HCT116 (cell line): Measurements from ENCODE around the gene NUDT22. TPM values are rescaled to one million over a fixed set of nuclear protein-coding genes. Genes with fewer than 3 reads are reported as not detected.
A peak's percentile ranks its signal among the peaks of the same experiment; 100 is the strongest.

Experiments
- ATAC-seq: fragments of 200-7000 bp; cut with Tn5 transposase; 2 replicates; pipeline ENCODE4 v1.9.1; 2020; ENCODE audit warnings: mild to moderate bottlenecking, moderate library complexity
- BruUV-seq: library from RNA; stranded (reverse); fragments of 400-500 nt; replicated peaks from 2 replicates; lab custom pipeline; 2021; lab: Mats Ljungman, UMichigan
- CTCF ChIA-PET: fragments of 300-600 bp; sonication (Branson Sonifier 250); formaldehyde crosslinking; loops from one replicate; lab custom pipeline; 2021; ENCODE audit warnings: antibody characterized with exemption; lab: Charles Lee
- POLR2A ChIA-PET: fragments of 300-600, 350-600 bp; sonication (Branson Sonifier 250); formaldehyde crosslinking; loops from one replicate; lab custom pipeline; 2021; ENCODE audit warnings: antibody characterized with exemption; lab: Charles Lee
- RAD21 ChIA-PET, 2 experiments: fragments of 300-600 bp; sonication (Branson Sonifier 250); formaldehyde crosslinking; loops; one replicate each; lab custom pipeline; 2023; ENCODE audit warnings: low total read pairs in 2 of 2; ENCODE audit not compliant: uncharacterized antibody in 2 of 2, unreplicated experiment in 2 of 2, low non-redundant PET in 1 of 2; lab: Charles Lee
- DNase-seq: peaks from one replicate; pipeline ENCODE4 v3.0.0-alpha.2; 2010; ENCODE audit warnings: low read depth, low spot score
- H2AFZ ChIP-seq: fragments of 200-600 bp; shearing (Covaris generic), sonication (generic); 2 replicates; pipeline ENCODE4 v1.6.1; 2017; ENCODE audit warnings: low read depth, mixed run types, mixed read lengths, antibody characterized with exemption, low read length; ENCODE audit not compliant: poor library complexity, severe bottlenecking
- H3K27ac ChIP-seq: 2 replicates; pipeline ENCODE4 v1.5.1; 2012; ENCODE audit warnings: low read depth, low read length
- H3K27me3 ChIP-seq: fragments of 200-600 bp; sonication (generic); 2 replicates; pipeline ENCODE4 v1.6.1; 2016; ENCODE audit warnings: mixed run types, low read length, mixed read lengths; ENCODE audit not compliant: insufficient read depth
- H3K36me3 ChIP-seq, 2 experiments: fragments of 200-500 bp in 1 of 2; fragments of 200-600 bp in 1 of 2; sonication (Bioruptor generic) in 1 of 2; sonication (generic) in 1 of 2; 2 replicates each; pipeline versions ENCODE4 v1.5.1 to v1.6.1; 2014 to 2016; ENCODE audit warnings: low read length in 2 of 2, inconsistent platforms in 1 of 2, mixed read lengths in 1 of 2, mixed run types in 1 of 2; ENCODE audit not compliant: insufficient read depth in 2 of 2, control insufficient read depth in 1 of 2
- H3K4me1 ChIP-seq, 2 experiments: fragments of 200-600 bp in 1 of 2; sonication (generic) in 1 of 2; 2 replicates each; pipeline versions ENCODE4 v1.5.1 to v1.6.1; 2012 to 2017; ENCODE audit warnings: low read length in 2 of 2, inconsistent platforms in 1 of 2, mild to moderate bottlenecking in 1 of 2, mixed read lengths in 1 of 2, mixed run types in 1 of 2, moderate library complexity in 1 of 2; ENCODE audit not compliant: insufficient read depth in 2 of 2, control insufficient read depth in 1 of 2
- H3K4me2 ChIP-seq: fragments of 200-600 bp; sonication (generic); 2 replicates; pipeline ENCODE4 v1.6.1; 2017; ENCODE audit warnings: mixed run types, low read length, mixed read lengths
- H3K4me3 ChIP-seq, 2 experiments: fragments of 200-600 bp in 1 of 2; sonication (generic) in 1 of 2; replicated peaks in 1 of 2; 2 replicates each; pipeline ENCODE4 v1.5.1; 2011 to 2016; ENCODE audit warnings: low read length in 2 of 2, control low read depth in 1 of 2, low read depth in 1 of 2, mild to moderate bottlenecking in 1 of 2, mixed read lengths in 1 of 2, mixed run types in 1 of 2
- H3K79me2 ChIP-seq: fragments of 200-600 bp; sonication (generic); 2 replicates; pipeline ENCODE4 v1.6.1; 2017; ENCODE audit warnings: mild to moderate bottlenecking, mixed run types, low read length, moderate library complexity, mixed read lengths; ENCODE audit not compliant: insufficient read depth
- H3K9ac ChIP-seq: fragments of 200-600 bp; sonication (generic); 2 replicates; pipeline ENCODE4 v1.6.1; 2016; ENCODE audit warnings: low read length, mixed read lengths
- H3K9me2 ChIP-seq: fragments of 200-600 bp; sonication (generic), shearing (Covaris generic); 2 replicates; pipeline ENCODE4 v1.6.1; 2017; ENCODE audit warnings: mixed run types, mild to moderate bottlenecking, moderate library complexity; ENCODE audit not compliant: insufficient read depth
- H3K9me3 ChIP-seq, 2 experiments: fragments of 200-500 bp in 1 of 2; fragments of 200-600 bp in 1 of 2; sonication (Bioruptor generic) in 1 of 2; sonication (generic) in 1 of 2; 2 replicates each; pipeline ENCODE4 v1.6.1; 2014 to 2017; ENCODE audit warnings: low read length in 2 of 2, mixed read lengths in 2 of 2, inconsistent platforms in 1 of 2, low read depth in 1 of 2, mild to moderate bottlenecking in 1 of 2, mixed run types in 1 of 2, moderate library complexity in 1 of 2; ENCODE audit not compliant: control insufficient read depth in 1 of 2, insufficient read depth in 1 of 2
- H4K20me1 ChIP-seq: fragments of 200-600 bp; sonication (generic), shearing (Covaris generic); 2 replicates; pipeline ENCODE4 v1.6.1; 2017; ENCODE audit warnings: mixed run types, mild to moderate bottlenecking, moderate library complexity; ENCODE audit not compliant: insufficient read depth
- CBX3 ChIP-seq: IDR thresholded peaks from 2 replicates; pipeline ENCODE4 v1.6.1; 2012; ENCODE audit warnings: low read depth
- ELF1 ChIP-seq: IDR thresholded peaks from 2 replicates; pipeline ENCODE4 v1.6.1; 2012; ENCODE audit warnings: low read depth, borderline replicate concordance
- EZH2 ChIP-seq: fragments of 200-600 bp; sonication (generic); IDR thresholded peaks from 2 replicates; pipeline ENCODE4 v1.6.1; 2017; ENCODE audit warnings: antibody characterized with exemption, mixed run types
- EZH2phosphoT487 ChIP-seq: fragments of 200-600 bp; IDR thresholded peaks from 2 replicates; pipeline ENCODE4 v1.6.1; 2018; ENCODE audit warnings: antibody characterized with exemption, borderline replicate concordance
- POLR2A ChIP-seq: IDR thresholded peaks from 2 replicates; pipeline ENCODE4 v1.7.0; 2011; ENCODE audit warnings: borderline replicate concordance; ENCODE audit not compliant: insufficient read depth, insufficient read length; ENCODE audit errors: extremely low read depth
- POLR2AphosphoS5 ChIP-seq: IDR thresholded peaks from 2 replicates; pipeline ENCODE4 v1.6.1; 2011; ENCODE audit warnings: mild to moderate bottlenecking, low read depth, low read length, moderate library complexity
- SIN3A ChIP-seq: IDR thresholded peaks from 2 replicates; pipeline ENCODE4 v1.6.1; 2012; ENCODE audit warnings: low read depth
- SP1 ChIP-seq: IDR thresholded peaks from 2 replicates; pipeline ENCODE4 v1.6.1; 2012; ENCODE audit warnings: low read depth
- TCF7L2 ChIP-seq: IDR thresholded peaks from 2 replicates; pipeline ENCODE4 v1.7.0; 2011; ENCODE audit warnings: borderline replicate concordance, inconsistent platforms; ENCODE audit not compliant: insufficient read depth, insufficient read length; ENCODE audit errors: extremely low read depth
- ZFX ChIP-seq: fragments of 450-650 bp; IDR thresholded peaks from 2 replicates; pipeline ENCODE4 v1.6.1; 2017
- ZNF274 ChIP-seq: fragments of 200-500 bp; sonication (Bioruptor generic); IDR thresholded peaks from 2 replicates; pipeline ENCODE4 v1.6.1; 2014; ENCODE audit warnings: mild to moderate bottlenecking, low read depth, low read length, inconsistent platforms
- intact Hi-C: fragments of 100-400 bp; cut with micrococcal nuclease; formaldehyde crosslinking; loops from 2 replicates; pipeline ENCODE4 v1.10.0; 2022
- total RNA-seq: library from RNA; stranded (reverse); gene quantifications from one replicate; pipeline ENCODE4 v1.2.1, GENCODE V29; 2021; ENCODE audit not compliant: unreplicated experiment
- TF ChIP-seq, protein P1 (sequence below): IDR thresholded peaks from 2 replicates; pipeline ENCODE4 v1.6.1; 2012; ENCODE audit warnings: low read depth
- TF ChIP-seq, protein P2 (sequence below): IDR thresholded peaks from 2 replicates; pipeline ENCODE4 v1.6.1; 2012

The NUDT22 gene
- total RNA-seq, 1 experiment from 2014 or later: 70.9 TPM

DNA sequence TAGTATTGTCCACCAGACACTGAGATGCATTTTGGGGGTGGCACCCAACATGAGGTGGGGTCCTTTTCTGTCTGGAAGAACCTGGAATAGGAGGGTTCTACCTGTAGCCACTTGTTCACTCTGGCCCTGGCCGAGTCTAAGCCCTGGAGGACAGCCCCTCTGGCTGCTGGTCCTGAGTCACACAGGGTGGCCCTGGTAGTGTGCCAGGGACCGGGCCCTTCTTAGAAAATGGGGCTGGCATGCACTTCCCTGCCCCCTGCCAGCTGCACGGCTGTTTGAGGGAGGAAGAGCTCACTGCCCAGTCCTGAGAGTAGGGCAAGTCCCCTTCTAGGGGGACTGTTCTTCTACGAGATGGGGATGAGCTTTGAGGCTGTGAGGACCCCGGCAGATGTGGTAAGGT is 27.4 kb downstream of the NUDT22 start:
- Histone ChIP-seq H3K4me3 (no peak overlapping the region), H2AFZ (no peak overlapping the region), H3K9me3 (no peaks in the 10 kb centered on the region), H3K9me2 (no peaks in the 10 kb centered on the region), H3K4me2 (peak overlapping the region; percentile 95; the same call in 1 of the 2 replicates), H3K27me3 (no peaks in the 10 kb centered on the region)
- CTCF ChIA-PET: no interaction called here
- TF ChIP-seq CBX3 (no peak), POLR2AphosphoS5 (no peak), EZH2 (no peak)
- TF ChIP-seq, protein P1, sequence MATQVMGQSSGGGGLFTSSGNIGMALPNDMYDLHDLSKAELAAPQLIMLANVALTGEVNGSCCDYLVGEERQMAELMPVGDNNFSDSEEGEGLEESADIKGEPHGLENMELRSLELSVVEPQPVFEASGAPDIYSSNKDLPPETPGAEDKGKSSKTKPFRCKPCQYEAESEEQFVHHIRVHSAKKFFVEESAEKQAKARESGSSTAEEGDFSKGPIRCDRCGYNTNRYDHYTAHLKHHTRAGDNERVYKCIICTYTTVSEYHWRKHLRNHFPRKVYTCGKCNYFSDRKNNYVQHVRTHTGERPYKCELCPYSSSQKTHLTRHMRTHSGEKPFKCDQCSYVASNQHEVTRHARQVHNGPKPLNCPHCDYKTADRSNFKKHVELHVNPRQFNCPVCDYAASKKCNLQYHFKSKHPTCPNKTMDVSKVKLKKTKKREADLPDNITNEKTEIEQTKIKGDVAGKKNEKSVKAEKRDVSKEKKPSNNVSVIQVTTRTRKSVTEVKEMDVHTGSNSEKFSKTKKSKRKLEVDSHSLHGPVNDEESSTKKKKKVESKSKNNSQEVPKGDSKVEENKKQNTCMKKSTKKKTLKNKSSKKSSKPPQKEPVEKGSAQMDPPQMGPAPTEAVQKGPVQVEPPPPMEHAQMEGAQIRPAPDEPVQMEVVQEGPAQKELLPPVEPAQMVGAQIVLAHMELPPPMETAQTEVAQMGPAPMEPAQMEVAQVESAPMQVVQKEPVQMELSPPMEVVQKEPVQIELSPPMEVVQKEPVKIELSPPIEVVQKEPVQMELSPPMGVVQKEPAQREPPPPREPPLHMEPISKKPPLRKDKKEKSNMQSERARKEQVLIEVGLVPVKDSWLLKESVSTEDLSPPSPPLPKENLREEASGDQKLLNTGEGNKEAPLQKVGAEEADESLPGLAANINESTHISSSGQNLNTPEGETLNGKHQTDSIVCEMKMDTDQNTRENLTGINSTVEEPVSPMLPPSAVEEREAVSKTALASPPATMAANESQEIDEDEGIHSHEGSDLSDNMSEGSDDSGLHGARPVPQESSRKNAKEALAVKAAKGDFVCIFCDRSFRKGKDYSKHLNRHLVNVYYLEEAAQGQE: no peak
- TF ChIP-seq, all 23 proteins: peak for 0
- ATAC-seq: no peak
- Histone ChIP-seq H3K27ac (peak overlapping the region; percentile 15; the same call in 1 of the 2 replicates), H3K9ac (no peak overlapping the region), H3K36me3 (peaks cover 14 to 30% of the 10 kb centered on the region in 2 experiments; a peak in 3 of 4 replicates), H3K4me1 (peaks cover 19 to 52% of the 10 kb centered on the region in 2 experiments), H3K79me2 (peaks cover 35% of the 10 kb centered on the region), H4K20me1 (no peaks in the 10 kb centered on the region)
- intact Hi-C loops: no loop called here
- BruUV-seq: no TSS peak
- no peak for DNase-seq
- POLR2A ChIA-PET: interaction anchor here (1.5 kb wide), 1 partner anchor 102 kb away, joined by 3 read pairs; no protein-coding TSS in a partner anchor
- RAD21 ChIA-PET: no interaction called here

DNA sequence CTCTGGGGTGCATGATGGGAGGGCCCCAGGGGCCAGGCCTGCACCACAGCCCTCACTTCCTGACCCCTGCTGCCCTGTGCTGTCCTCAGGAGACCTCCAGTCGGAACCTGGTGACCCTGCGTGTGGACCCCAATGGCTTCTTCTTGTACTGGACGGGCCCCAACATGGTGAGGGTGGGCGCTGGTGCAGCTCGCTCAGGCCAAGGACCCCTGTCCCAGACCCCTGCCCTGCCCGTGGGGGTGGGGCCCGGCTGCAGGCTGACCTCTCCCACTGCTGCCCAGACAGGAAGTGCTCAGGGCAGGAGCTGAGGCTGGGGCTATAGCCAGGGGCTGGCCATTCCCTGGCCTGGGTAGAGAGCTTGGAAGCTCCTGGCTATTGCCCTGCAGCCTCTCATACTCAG is 28.3 kb downstream of the NUDT22 start:
- H3K27ac ChIP-seq: no peak overlapping the region; the same call in 1 of the 2 replicates
- RAD21 ChIA-PET: no interaction called here
- no peak overlapping the region for H3K4me3 ChIP-seq
- no peaks in the 10 kb centered on the region for H4K20me1 ChIP-seq
- no peak for DNase-seq
- H3K9me2 ChIP-seq: no peaks in the 10 kb centered on the region
- H3K9me3 ChIP-seq: no peaks in the 10 kb centered on the region
- H3K79me2 ChIP-seq: peaks cover 41% of the 10 kb centered on the region
- H3K36me3 ChIP-seq: peaks cover 21 to 35% of the 10 kb centered on the region in 2 experiments; a peak in 3 of 4 replicates
- CTCF ChIA-PET: interaction anchor here (1.0 kb wide), 1 partner anchor 102 kb away, joined by 6 read pairs; no protein-coding TSS in a partner anchor
- H3K4me2 ChIP-seq: no peak overlapping the region
- H2AFZ ChIP-seq: no peak overlapping the region
- peaks cover 19 to 45% of the 10 kb centered on the region in 2 experiments for H3K4me1 ChIP-seq
- no peak overlapping the region for H3K9ac ChIP-seq
- no peak for ATAC-seq
- intact Hi-C loops: no loop called here
- POLR2A ChIA-PET: interaction anchor here (1.5 kb wide), 1 partner anchor 101 kb away, joined by 3 read pairs; no protein-coding TSS in a partner anchor
- H3K27me3 ChIP-seq: no peaks in the 10 kb centered on the region
- BruUV-seq: no TSS peak
- TF ChIP-seq, protein P2, sequence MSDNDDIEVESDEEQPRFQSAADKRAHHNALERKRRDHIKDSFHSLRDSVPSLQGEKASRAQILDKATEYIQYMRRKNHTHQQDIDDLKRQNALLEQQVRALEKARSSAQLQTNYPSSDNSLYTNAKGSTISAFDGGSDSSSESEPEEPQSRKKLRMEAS: no peak
- no peak for TF ChIP-seq ZNF274
- no peak for TF ChIP-seq EZH2
- no peak for TF ChIP-seq EZH2phosphoT487
- no peak for TF ChIP-seq ELF1
- no peak for TF ChIP-seq ZFX
- no peak for TF ChIP-seq POLR2AphosphoS5
- no peak for TF ChIP-seq SP1
- TF ChIP-seq, protein P1: no peak
- no peak for TF ChIP-seq POLR2A
- no peak for TF ChIP-seq TCF7L2
- no peak for TF ChIP-seq SIN3A
